Activated T-helper 1 cell treated with anti-CD3 and anti-CD28 coated beads, Interleukin-12 subunit alpha, Interleukin-12 subunit beta, Interleukin-2, Interleukin-4 antibody, amounts not matched to agents 30 ng/mL and 10 ng/mL and 1 ng/mL, durations not matched to agents 14 hours and 24 hours and 36 hours (primary cell): Measurements from ENCODE around the gene ENGASE. TPM values are rescaled to one million over a fixed set of nuclear protein-coding genes. Genes with fewer than 3 reads are reported as not detected.

Experiments used
- DNase-seq: peaks from one replicate; pipeline ENCODE4 v3.0.0; 2021; ENCODE audit warnings: low spot score
- H3K27ac Mint-ChIP-seq: one replicate; pipeline ENCODE4 v1.8.0; 2021; ENCODE audit warnings: mild to moderate bottlenecking, mixed read lengths
- H3K27me3 Mint-ChIP-seq: one replicate; pipeline ENCODE4 v1.8.0; 2022; ENCODE audit warnings: mild to moderate bottlenecking, moderate library complexity, mixed read lengths; ENCODE audit not compliant: insufficient read depth
- H3K36me3 Mint-ChIP-seq: one replicate; pipeline ENCODE4 v1.8.0; 2021; ENCODE audit warnings: low read depth, mixed read lengths
- H3K4me1 Mint-ChIP-seq: one replicate; pipeline ENCODE4 v1.8.0; 2021; ENCODE audit warnings: low read depth, mixed read lengths
- H3K4me3 Mint-ChIP-seq: one replicate; pipeline ENCODE4 v1.8.0; 2021; ENCODE audit warnings: mild to moderate bottlenecking, moderate library complexity, mixed read lengths
- H3K9me3 Mint-ChIP-seq: one replicate; pipeline ENCODE4 v1.8.0; 2021; ENCODE audit warnings: mixed read lengths
- intact Hi-C: fragments of 100-400 bp; cut with micrococcal nuclease; formaldehyde crosslinking; loops from one replicate; pipeline ENCODE4 v1.15.1; 2024
- total RNA-seq: library from RNA; stranded (reverse); gene quantifications from 2 replicates; pipeline ENCODE4 v1.2.3, GENCODE V29; 2022

The ENGASE gene
- total RNA-seq, 1 donor from 2014 or later, result 46.1 TPM

GRCh38 chr17:79089720-79090442 is 15.3 kb downstream of the ENGASE start:
- DNase-seq, result no peak
- peaks cover 9% of the 10 kb centered on the region for H3K27me3 Mint-ChIP-seq
- H3K36me3 Mint-ChIP-seq, result no peaks in the 10 kb centered on the region
- H3K9me3 Mint-ChIP-seq, result no peaks in the 10 kb centered on the region
- no peaks in the 10 kb centered on the region for H3K4me1 Mint-ChIP-seq
- intact Hi-C loops, result no loop called here
- H3K27ac Mint-ChIP-seq, result no peak overlapping the region
- no peak overlapping the region for H3K4me3 Mint-ChIP-seq

- no peak for DNase-seq
- no peaks in the 10 kb centered on the region for H3K9me3 Mint-ChIP-seq
- no peak overlapping the region for H3K27ac Mint-ChIP-seq
- intact Hi-C loops, result no loop called here
- H3K27me3 Mint-ChIP-seq, result peaks cover 9% of the 10 kb centered on the region
- H3K4me3 Mint-ChIP-seq, result no peak overlapping the region
- no peaks in the 10 kb centered on the region for H3K4me1 Mint-ChIP-seq
- H3K36me3 Mint-ChIP-seq, result no peaks in the 10 kb centered on the region
Observed at GRCh38 chr17:79090443-79091225, 16.0 kb downstream of the ENGASE start.

- no peaks in the 10 kb centered on the region for H3K36me3 Mint-ChIP-seq
- H3K27ac Mint-ChIP-seq, result no peak overlapping the region
- H3K27me3 Mint-ChIP-seq, result peaks cover 13% of the 10 kb centered on the region
- no peaks in the 10 kb centered on the region for H3K9me3 Mint-ChIP-seq
- DNase-seq, result no peak
- no peaks in the 10 kb centered on the region for H3K4me1 Mint-ChIP-seq
- intact Hi-C loops, result no loop called here
- no peak overlapping the region for H3K4me3 Mint-ChIP-seq
Observed at GRCh38 chr17:79091226-79091670, 16.6 kb downstream of the ENGASE start.

- DNase-seq, result no peak
- Mint-ChIP-seq H3K9me3 (no peaks in the 10 kb centered on the region), H3K4me1 (no peaks in the 10 kb centered on the region), H3K4me3 (no peak overlapping the region), H3K27ac (no peak overlapping the region), H3K27me3 (peaks cover 13% of the 10 kb centered on the region), H3K36me3 (no peaks in the 10 kb centered on the region)
- intact Hi-C loops, result no loop called here
Observed at GRCh38 chr17:79092567-79092966, 17.9 kb downstream of the ENGASE start.

DNA sequence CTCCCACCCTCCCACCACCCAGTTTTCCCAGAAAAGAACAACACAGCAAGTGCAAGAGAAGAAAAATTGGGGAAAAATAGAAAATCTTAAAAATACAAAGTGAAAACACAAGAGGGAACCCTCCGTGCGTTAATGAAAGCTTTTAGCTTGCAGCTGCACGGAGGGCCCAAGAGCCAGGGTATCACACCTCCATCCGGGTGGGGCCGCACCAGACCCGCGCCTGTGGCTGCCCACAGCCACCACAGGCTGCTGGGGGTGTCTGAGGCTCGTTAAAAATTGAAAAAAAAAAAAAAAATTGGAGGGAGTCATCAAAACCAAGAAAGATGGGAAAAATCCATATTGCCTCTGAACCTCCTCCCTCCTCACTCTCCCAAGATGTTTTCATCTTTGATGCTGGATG is 18.6 kb downstream of the ENGASE start:
- no peak for DNase-seq
- H3K27ac Mint-ChIP-seq, result no peak overlapping the region
- no peaks in the 10 kb centered on the region for H3K4me1 Mint-ChIP-seq
- peaks cover 18% of the 10 kb centered on the region for H3K27me3 Mint-ChIP-seq
- H3K9me3 Mint-ChIP-seq, result no peaks in the 10 kb centered on the region
- intact Hi-C loops, result no loop called here
- no peak overlapping the region for H3K4me3 Mint-ChIP-seq
- H3K36me3 Mint-ChIP-seq, result no peaks in the 10 kb centered on the region

- Mint-ChIP-seq H3K27me3 (peaks cover 19% of the 10 kb centered on the region), H3K27ac (no peak overlapping the region), H3K9me3 (no peaks in the 10 kb centered on the region), H3K4me3 (no peak overlapping the region), H3K4me1 (no peaks in the 10 kb centered on the region), H3K36me3 (no peaks in the 10 kb centered on the region)
- no peak for DNase-seq
- intact Hi-C loops, result no loop called here
Observed at GRCh38 chr17:79094261-79094660, 19.6 kb downstream of the ENGASE start.

DNA sequence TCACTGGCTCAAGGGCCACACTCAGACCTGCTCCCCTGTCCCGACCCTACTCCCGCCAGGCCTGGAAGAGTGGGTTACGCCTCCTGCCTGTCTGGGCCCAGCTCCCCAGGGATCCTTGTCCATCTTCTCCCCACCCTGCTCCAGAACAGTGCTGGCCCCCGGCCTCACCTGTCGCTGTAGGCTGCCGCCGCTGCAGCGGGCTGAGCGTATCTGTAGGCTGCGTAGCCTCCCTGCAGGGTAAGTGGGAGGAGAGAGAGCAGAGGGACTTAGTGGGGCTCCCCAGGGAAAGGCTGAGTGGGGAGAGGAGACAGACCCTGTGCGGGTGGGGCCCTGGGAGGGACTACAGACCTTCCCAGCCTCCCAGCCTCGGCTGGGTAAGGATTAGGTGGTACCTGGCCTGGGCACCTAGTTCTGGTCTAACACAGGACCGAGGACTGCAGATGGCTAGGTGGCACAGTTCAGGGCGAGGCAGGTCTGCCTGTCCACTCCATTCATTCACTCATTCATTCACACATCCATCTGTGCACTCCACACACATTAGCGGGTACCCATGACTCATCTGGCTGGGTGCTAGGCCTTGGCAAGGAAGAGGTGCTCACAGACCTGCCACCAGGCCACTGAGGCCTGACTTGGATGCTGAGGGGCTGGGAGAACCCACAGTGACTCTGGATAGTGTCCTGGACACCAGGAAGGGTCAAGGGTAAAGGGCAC is 20.9 kb downstream of the ENGASE start:
- no peaks in the 10 kb centered on the region for H3K4me1 Mint-ChIP-seq
- intact Hi-C loops, result no loop called here
- peaks cover 19% of the 10 kb centered on the region for H3K27me3 Mint-ChIP-seq
- no peaks in the 10 kb centered on the region for H3K9me3 Mint-ChIP-seq
- no peaks in the 10 kb centered on the region for H3K36me3 Mint-ChIP-seq
- H3K4me3 Mint-ChIP-seq, result no peak overlapping the region
- DNase-seq, result no peak
- H3K27ac Mint-ChIP-seq, result no peak overlapping the region

DNA sequence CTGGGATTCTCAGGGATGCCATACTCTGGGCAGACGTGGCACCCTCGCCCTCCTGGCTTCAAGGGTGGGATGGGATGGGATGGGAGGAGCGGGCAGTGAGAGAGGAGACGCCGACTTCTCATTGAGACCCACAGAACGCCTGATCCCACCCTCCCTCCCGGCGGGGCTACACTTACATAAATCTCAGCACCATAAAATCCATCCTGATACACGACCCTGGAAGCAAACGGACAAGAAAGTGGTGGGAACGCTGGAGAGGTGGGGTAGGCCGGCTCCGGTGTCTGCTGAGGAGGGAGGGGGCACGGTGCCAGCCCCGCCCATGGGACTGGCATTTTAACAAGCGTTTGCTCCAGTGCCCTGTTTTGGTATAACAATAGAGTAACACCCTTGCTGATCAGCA is 21.9 kb downstream of the ENGASE start:
- H3K4me3 Mint-ChIP-seq, result no peak overlapping the region
- intact Hi-C loops, result no loop called here
- no peaks in the 10 kb centered on the region for H3K4me1 Mint-ChIP-seq
- no peak for DNase-seq
- H3K27ac Mint-ChIP-seq, result no peak overlapping the region
- no peaks in the 10 kb centered on the region for H3K9me3 Mint-ChIP-seq
- H3K27me3 Mint-ChIP-seq, result peaks cover 19% of the 10 kb centered on the region
- H3K36me3 Mint-ChIP-seq, result no peaks in the 10 kb centered on the region

DNA sequence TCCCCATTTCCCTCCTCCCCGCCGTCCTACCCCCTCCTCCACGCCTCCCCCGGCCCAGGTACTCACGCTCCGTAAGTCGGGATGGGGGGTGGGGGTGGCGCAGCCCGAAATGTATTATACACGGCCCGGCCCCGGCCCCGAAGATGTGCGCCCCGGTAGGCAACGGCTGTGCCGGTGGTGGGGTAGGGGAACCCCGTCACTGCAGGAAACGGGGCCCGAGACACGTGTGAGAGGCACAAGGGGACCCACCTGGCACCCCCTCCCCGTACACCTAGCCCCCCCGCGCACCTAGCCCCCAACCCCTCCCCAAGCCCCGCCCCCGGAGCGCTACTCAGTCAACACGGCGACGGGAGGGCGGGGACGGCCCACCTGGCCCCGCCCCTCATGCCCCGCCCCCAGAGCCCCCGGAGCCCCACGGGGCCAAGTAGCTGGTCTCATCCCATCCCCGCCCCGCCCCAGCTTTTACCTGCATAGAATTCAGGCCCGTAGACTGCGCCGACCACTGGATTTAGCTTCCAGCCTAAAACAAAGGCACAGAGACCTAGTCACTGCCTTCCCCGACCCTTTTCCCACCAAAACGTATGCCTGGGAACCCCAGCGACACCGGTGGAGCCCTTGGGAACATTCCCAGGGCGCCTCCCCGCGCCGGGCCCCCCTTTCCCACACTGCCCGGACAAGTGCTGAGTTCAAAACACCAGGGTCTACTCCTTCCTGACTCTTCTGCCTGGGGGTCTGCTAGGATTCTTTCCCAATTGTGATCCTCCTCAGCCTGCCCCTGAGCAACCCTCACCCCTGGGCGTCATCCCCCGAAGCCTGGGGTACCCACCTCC is 22.8 kb downstream of the ENGASE start:
- intact Hi-C loops, result no loop called here
- peaks cover 16% of the 10 kb centered on the region for H3K27me3 Mint-ChIP-seq
- no peaks in the 10 kb centered on the region for H3K36me3 Mint-ChIP-seq
- no peak overlapping the region for H3K27ac Mint-ChIP-seq
- no peak overlapping the region for H3K4me3 Mint-ChIP-seq
- no peaks in the 10 kb centered on the region for H3K4me1 Mint-ChIP-seq
- no peak for DNase-seq
- H3K9me3 Mint-ChIP-seq, result no peaks in the 10 kb centered on the region

- no peaks in the 10 kb centered on the region for H3K36me3 Mint-ChIP-seq
- H3K9me3 Mint-ChIP-seq, result no peaks in the 10 kb centered on the region
- peaks cover 14% of the 10 kb centered on the region for H3K27me3 Mint-ChIP-seq
- no peak for DNase-seq
- intact Hi-C loops, result no loop called here
- H3K4me3 Mint-ChIP-seq, result no peak overlapping the region
- no peaks in the 10 kb centered on the region for H3K4me1 Mint-ChIP-seq
- no peak overlapping the region for H3K27ac Mint-ChIP-seq
Observed at GRCh38 chr17:79098282-79098867, 23.8 kb downstream of the ENGASE start.

DNA sequence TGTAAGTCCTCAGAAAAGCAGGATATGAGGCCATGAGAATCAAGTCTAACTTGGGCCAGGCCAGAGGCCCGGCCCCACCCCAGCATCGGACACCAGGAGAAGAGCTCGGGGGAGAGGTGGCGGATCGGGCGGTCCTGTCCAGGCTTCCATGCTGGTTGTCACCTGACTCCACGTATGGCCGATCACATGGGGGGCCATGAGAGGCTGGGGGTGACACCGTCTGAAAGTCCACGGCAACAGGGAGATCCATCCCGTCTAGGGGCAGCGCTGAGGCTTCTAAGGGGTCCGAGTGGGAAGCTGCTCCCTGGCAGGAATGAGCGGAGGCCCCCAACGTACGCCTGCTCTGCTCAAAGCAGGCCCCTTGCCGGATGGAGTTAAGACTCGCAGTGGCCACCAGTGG is 25.8 kb downstream of the ENGASE start:
- H3K4me3 Mint-ChIP-seq, result no peak overlapping the region
- peaks cover 9% of the 10 kb centered on the region for H3K27me3 Mint-ChIP-seq
- DNase-seq, result no peak
- no peaks in the 10 kb centered on the region for H3K4me1 Mint-ChIP-seq
- H3K9me3 Mint-ChIP-seq, result no peaks in the 10 kb centered on the region
- H3K36me3 Mint-ChIP-seq, result no peaks in the 10 kb centered on the region
- H3K27ac Mint-ChIP-seq, result no peak overlapping the region
- intact Hi-C loops, result no loop called here

DNA sequence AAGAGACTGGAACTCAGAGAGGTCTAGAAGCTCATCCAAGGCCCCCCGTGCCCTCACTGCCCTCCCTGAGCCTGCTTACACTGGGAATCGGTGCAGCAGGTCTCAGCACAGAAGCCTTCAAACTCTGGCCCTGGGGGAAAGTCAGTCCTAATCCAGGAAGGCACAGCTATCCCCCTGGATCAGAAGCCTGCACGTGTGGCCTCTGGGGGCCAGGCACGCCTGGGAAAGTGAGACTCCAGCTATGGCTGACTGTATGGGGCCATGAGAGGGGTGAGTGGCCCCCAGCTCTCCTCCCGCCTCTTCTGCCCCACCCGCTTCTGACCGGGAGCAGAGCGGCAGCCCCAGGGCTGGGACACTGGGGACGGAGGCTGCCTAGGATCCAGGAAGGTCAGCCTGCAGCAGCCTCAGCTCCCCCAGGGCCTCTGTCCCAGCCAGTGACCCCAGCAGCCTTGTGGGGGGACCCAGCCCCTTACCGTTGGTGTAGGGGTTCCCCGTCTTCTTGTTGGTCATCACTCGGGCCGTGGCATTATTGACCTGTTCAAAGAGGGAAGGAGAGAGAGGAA is 26.6 kb downstream of the ENGASE start:
- no peak overlapping the region for H3K27ac Mint-ChIP-seq
- intact Hi-C loops, result no loop called here
- H3K9me3 Mint-ChIP-seq, result no peaks in the 10 kb centered on the region
- peaks cover 5% of the 10 kb centered on the region for H3K27me3 Mint-ChIP-seq
- H3K36me3 Mint-ChIP-seq, result no peaks in the 10 kb centered on the region
- no peaks in the 10 kb centered on the region for H3K4me1 Mint-ChIP-seq
- DNase-seq, result no peak
- H3K4me3 Mint-ChIP-seq, result no peak overlapping the region
